Progenitor cell of endocrine pancreas (in vitro differentiated cells): Measurements from ENCODE around the gene CPSF2. TPM values are rescaled to one million over a fixed set of nuclear protein-coding genes. Genes with fewer than 3 reads are reported as not detected.

Experiments used
- DNase-seq: peaks from one replicate; pipeline ENCODE4 v3.0.0; 2021; ENCODE audit warnings: low spot score; ENCODE audit not compliant: unreplicated experiment
- H3K27ac Mint-ChIP-seq: 2 replicates; pipeline ENCODE4 v1.8.0; 2021; ENCODE audit warnings: mild to moderate bottlenecking, moderate library complexity, mixed read lengths
- H3K27me3 Mint-ChIP-seq: 2 replicates; pipeline ENCODE4 v1.8.0; 2021; ENCODE audit warnings: mixed read lengths
- H3K36me3 Mint-ChIP-seq: 2 replicates; pipeline ENCODE4 v1.8.0; 2022; ENCODE audit warnings: mixed read lengths; ENCODE audit not compliant: insufficient read depth
- H3K4me1 Mint-ChIP-seq: 2 replicates; pipeline ENCODE4 v1.8.0; 2021; ENCODE audit warnings: low read depth, mixed read lengths
- H3K4me3 Mint-ChIP-seq: 2 replicates; pipeline ENCODE4 v1.8.0; 2021; ENCODE audit warnings: low read depth, mild to moderate bottlenecking, moderate library complexity, mixed read lengths
- H3K9me3 Mint-ChIP-seq: 2 replicates; pipeline ENCODE4 v1.8.0; 2021; ENCODE audit warnings: low read depth, mixed read lengths
- long read RNA-seq: library from polyadenylated mRNA; unstranded; transcript quantifications from one replicate; pipeline ENCODE4 v2.0.0, GENCODE V29; 2020
- total RNA-seq: library from RNA; stranded (reverse); gene quantifications from 2 replicates; pipeline ENCODE4 v1.2.1, GENCODE V29; 2021
- TF ChIP-seq, protein P1 (sequence below): fragments of 200-600 bp; sonication (generic); IDR thresholded peaks from one replicate; pipeline ENCODE4 v1.5.0; 2021; ENCODE audit warnings: antibody characterized with exemption, mild to moderate bottlenecking; ENCODE audit not compliant: unreplicated experiment

Gene CPSF2
- total RNA-seq, result 73.5 and 76.2 TPM in 2 replicates
- long read RNA-seq, full-length matches to known transcripts, result 57 of 137 reads
- long read RNA-seq, partial matches to known transcripts, result 60 of 137 reads
- long read RNA-seq, other reads (novel, unspliced or antisense), result 20 of 137 reads

GRCh38 chr14:92121670-92122350, at the start of gene CPSF2, which contains the start of gene NDUFB1:
Gene CPSF2, plus strand, starts transcription at chr14:92121969. Its CDS starts 9,016 bp downstream, at chr14:92130985.
Gene NDUFB1, minus strand, starts transcription at chr14:92121706. Its CDS starts 4,069 bp downstream, at chr14:92117637.
- Mint-ChIP-seq H3K27ac (peak within 1 kb of the TSS; percentile 100), H3K4me1 (peaks cover 20% of the 10 kb centered on the region), H3K36me3 (peaks cover 4% of the 10 kb centered on the region), H3K27me3 (no peaks in the 10 kb centered on the region), H3K9me3 (no peaks in the 10 kb centered on the region), H3K4me3 (peak within 1 kb of the TSS; percentile 98)
- peak; percentile 66 for DNase-seq
- TF ChIP-seq, protein P1, sequence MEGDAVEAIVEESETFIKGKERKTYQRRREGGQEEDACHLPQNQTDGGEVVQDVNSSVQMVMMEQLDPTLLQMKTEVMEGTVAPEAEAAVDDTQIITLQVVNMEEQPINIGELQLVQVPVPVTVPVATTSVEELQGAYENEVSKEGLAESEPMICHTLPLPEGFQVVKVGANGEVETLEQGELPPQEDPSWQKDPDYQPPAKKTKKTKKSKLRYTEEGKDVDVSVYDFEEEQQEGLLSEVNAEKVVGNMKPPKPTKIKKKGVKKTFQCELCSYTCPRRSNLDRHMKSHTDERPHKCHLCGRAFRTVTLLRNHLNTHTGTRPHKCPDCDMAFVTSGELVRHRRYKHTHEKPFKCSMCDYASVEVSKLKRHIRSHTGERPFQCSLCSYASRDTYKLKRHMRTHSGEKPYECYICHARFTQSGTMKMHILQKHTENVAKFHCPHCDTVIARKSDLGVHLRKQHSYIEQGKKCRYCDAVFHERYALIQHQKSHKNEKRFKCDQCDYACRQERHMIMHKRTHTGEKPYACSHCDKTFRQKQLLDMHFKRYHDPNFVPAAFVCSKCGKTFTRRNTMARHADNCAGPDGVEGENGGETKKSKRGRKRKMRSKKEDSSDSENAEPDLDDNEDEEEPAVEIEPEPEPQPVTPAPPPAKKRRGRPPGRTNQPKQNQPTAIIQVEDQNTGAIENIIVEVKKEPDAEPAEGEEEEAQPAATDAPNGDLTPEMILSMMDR, result no peak

DNA sequence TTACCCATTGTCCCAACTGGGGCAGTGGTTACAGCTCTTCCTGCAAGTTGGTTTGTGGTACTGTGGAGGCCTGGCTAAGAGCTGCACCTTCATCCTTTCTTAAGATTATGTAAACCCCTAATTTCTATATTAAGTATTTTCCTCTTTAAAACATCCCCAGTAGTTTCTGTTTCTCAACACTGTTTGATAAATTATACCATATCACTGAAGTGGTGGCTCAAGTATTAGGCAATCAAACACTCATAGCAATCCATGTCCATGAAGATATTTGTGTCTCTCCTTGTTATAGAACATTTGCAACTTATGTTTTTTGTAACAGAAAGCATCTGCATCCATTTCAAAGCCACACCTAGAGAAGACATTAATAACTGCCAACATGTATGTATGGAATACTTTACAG, 47.2 kb upstream of the CPSF2 start:
- Mint-ChIP-seq H3K9me3 (no peaks in the 10 kb centered on the region), H3K4me3 (no peak overlapping the region), H3K4me1 (no peaks in the 10 kb centered on the region), H3K27ac (no peak overlapping the region), H3K27me3 (no peaks in the 10 kb centered on the region), H3K36me3 (peaks cover 14% of the 10 kb centered on the region)
- TF ChIP-seq, protein P1, result no peak
- DNase-seq, result no peak

DNA sequence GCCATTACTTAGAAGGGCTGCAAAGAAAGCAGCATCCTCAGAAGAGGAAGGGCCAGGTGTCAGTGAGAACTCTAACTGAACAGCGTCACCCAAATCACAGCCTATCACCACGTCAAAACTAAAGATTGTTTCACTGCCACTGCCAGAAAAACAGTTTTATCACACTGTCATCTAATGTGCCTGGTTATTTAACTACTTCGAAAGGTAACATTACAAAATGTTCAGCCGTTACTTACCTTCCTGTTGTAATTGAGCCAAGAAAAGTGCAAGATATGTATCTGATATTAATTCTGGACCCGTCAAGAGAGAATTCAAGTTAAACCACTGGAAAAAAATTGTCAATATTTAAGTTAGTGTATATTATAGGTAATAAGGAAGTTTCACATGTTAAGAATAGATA, 33.3 kb upstream of the CPSF2 start:
- H3K9me3 Mint-ChIP-seq, result no peaks in the 10 kb centered on the region

DNA sequence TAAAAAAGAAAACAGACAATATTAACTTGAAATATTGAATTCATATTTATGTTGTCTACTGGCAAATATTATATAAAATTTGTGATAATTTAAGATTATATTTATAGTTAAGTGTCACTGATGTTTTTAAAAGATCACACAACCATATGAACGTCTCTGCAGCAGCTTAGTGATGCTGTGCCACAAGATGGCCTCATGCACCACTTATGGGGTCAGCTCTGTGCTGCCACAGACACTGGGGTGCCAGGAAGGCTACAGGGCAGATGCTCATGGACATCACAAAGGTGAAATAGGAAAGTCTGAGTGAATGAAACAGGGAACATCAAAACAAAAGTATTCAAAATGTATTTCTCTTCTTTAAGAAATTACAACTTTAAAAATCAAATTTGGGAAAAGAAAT, 28.4 kb upstream of the CPSF2 start:
- H3K9me3 Mint-ChIP-seq, result no peaks in the 10 kb centered on the region
- TF ChIP-seq, protein P1, result peak; percentile 24
- no peaks in the 10 kb centered on the region for H3K27me3 Mint-ChIP-seq
- no peak for DNase-seq
- H3K27ac Mint-ChIP-seq, result no peak overlapping the region
- H3K4me3 Mint-ChIP-seq, result no peak overlapping the region
- H3K36me3 Mint-ChIP-seq, result peaks cover 9% of the 10 kb centered on the region
- H3K4me1 Mint-ChIP-seq, result no peaks in the 10 kb centered on the region

More for the DNA sequence above, 33.3 kb upstream of the CPSF2 start:
- no peak overlapping the region for H3K4me3 Mint-ChIP-seq
- H3K27me3 Mint-ChIP-seq, result no peaks in the 10 kb centered on the region
- TF ChIP-seq, protein P1, result no peak
- H3K4me1 Mint-ChIP-seq, result no peaks in the 10 kb centered on the region
- H3K36me3 Mint-ChIP-seq, result peaks cover 21% of the 10 kb centered on the region
- no peak overlapping the region for H3K27ac Mint-ChIP-seq
- no peak for DNase-seq

GRCh38 chr14:92099802-92100201, 22.0 kb upstream of the CPSF2 start:
- Mint-ChIP-seq H3K4me3 (no peak overlapping the region), H3K27me3 (no peaks in the 10 kb centered on the region), H3K4me1 (peaks cover 8% of the 10 kb centered on the region), H3K27ac (no peak overlapping the region), H3K9me3 (no peaks in the 10 kb centered on the region), H3K36me3 (peaks cover 3% of the 10 kb centered on the region)
- TF ChIP-seq, protein P1, result no peak
- no peak for DNase-seq
